ENCODE data around the gene CDSN.

The CDSN gene

GRCh38 chr6:31162463-31163165 lies 42.4 kb upstream of the CDSN start (continued):
- TF ChIP-seq ZNF8 (CRISPR knock-in tag; IDR thresholded peaks at IDR 0.05) (no peak), RARB (CRISPR knock-in tag; IDR thresholded peaks at IDR 0.05) (no peak), TOX (CRISPR knock-in tag; IDR thresholded peaks at IDR 0.05; ENCODE audit: borderline replicate concordance) (no peak), ZFP3 (CRISPR knock-in tag; IDR thresholded peaks at IDR 0.05) (no peak), OSR1 (CRISPR knock-in tag; IDR thresholded peaks at IDR 0.05) (no peak)

- ATAC-seq, result no peak
- no peak for TF ChIP-seq ZNF70 (CRISPR knock-in tag; IDR thresholded peaks at IDR 0.05)
- TF ChIP-seq PPARA (CRISPR knock-in tag; IDR thresholded peaks at IDR 0.05; ENCODE audit: borderline replicate concordance), result no peak
- no peak for TF ChIP-seq OSR1 (CRISPR knock-in tag; IDR thresholded peaks at IDR 0.05)
- no peak for TF ChIP-seq CSDC2 (CRISPR knock-in tag; IDR thresholded peaks at IDR 0.05)
Measured at GRCh38 chr6:31161216-31162126, 41.2 kb upstream of the CDSN start.

- peak; percentile 34 for ATAC-seq
- TF ChIP-seq TOX (CRISPR knock-in tag; IDR thresholded peaks at IDR 0.05; ENCODE audit: borderline replicate concordance) (no peak), ARNTL (CRISPR knock-in tag; IDR thresholded peaks at IDR 0.05; ENCODE audit: borderline replicate concordance, low read depth) (no peak), TCF4 (CRISPR knock-in tag; IDR thresholded peaks at IDR 0.05; ENCODE audit: borderline replicate concordance) (no peak), ZNF70 (CRISPR knock-in tag; IDR thresholded peaks at IDR 0.05) (no peak), ZNF565 (CRISPR knock-in tag; conservative IDR thresholded peaks at IDR 0.05; ENCODE audit: low read depth) (no peak), RARB (CRISPR knock-in tag; IDR thresholded peaks at IDR 0.05) (no peak), GLIS3 (CRISPR knock-in tag; IDR thresholded peaks at IDR 0.05) (no peak), PPARA (CRISPR knock-in tag; IDR thresholded peaks at IDR 0.05; ENCODE audit: borderline replicate concordance) (no peak)
- TF ChIP-seq, protein P1, sequence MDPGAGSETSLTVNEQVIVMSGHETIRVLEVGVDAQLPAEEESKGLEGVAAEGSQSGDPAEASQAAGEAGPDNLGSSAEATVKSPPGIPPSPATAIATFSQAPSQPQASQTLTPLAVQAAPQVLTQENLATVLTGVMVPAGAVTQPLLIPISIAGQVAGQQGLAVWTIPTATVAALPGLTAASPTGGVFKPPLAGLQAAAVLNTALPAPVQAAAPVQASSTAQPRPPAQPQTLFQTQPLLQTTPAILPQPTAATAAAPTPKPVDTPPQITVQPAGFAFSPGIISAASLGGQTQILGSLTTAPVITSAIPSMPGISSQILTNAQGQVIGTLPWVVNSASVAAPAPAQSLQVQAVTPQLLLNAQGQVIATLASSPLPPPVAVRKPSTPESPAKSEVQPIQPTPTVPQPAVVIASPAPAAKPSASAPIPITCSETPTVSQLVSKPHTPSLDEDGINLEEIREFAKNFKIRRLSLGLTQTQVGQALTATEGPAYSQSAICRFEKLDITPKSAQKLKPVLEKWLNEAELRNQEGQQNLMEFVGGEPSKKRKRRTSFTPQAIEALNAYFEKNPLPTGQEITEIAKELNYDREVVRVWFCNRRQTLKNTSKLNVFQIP (CRISPR knock-in tag; IDR thresholded peaks at IDR 0.05; ENCODE audit: borderline replicate concordance, low read depth), result no peak
- TF ChIP-seq, protein P2, sequence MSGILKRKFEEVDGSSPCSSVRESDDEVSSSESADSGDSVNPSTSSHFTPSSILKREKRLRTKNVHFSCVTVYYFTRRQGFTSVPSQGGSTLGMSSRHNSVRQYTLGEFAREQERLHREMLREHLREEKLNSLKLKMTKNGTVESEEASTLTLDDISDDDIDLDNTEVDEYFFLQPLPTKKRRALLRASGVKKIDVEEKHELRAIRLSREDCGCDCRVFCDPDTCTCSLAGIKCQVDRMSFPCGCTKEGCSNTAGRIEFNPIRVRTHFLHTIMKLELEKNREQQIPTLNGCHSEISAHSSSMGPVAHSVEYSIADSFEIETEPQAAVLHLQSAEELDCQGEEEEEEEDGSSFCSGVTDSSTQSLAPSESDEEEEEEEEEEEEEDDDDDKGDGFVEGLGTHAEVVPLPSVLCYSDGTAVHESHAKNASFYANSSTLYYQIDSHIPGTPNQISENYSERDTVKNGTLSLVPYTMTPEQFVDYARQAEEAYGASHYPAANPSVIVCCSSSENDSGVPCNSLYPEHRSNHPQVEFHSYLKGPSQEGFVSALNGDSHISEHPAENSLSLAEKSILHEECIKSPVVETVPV (CRISPR knock-in tag; IDR thresholded peaks at IDR 0.05), result no peak
Measured at GRCh38 chr6:31158863-31159855, 38.9 kb upstream of the CDSN start.

- peak; percentile 93 for ATAC-seq
- TF ChIP-seq SNAI2 (CRISPR knock-in tag; IDR thresholded peaks at IDR 0.05) (no peak), TSHZ2 (CRISPR knock-in tag; IDR thresholded peaks at IDR 0.05) (no peak), ZNF70 (CRISPR knock-in tag; IDR thresholded peaks at IDR 0.05) (no peak)
- TF ChIP-seq, protein P1 (CRISPR knock-in tag; IDR thresholded peaks at IDR 0.05; ENCODE audit: borderline replicate concordance, low read depth), result no peak
Measured at GRCh38 chr6:31158140-31158862, 38.1 kb upstream of the CDSN start, which contains the start of gene TCF19. Gene TCF19 (plus strand): TSS chr6:31158589. CDS start chr6:31159470, 881 bp downstream.
